ENCODE results near the gene ANO1.

The ANO1 gene

DNA sequence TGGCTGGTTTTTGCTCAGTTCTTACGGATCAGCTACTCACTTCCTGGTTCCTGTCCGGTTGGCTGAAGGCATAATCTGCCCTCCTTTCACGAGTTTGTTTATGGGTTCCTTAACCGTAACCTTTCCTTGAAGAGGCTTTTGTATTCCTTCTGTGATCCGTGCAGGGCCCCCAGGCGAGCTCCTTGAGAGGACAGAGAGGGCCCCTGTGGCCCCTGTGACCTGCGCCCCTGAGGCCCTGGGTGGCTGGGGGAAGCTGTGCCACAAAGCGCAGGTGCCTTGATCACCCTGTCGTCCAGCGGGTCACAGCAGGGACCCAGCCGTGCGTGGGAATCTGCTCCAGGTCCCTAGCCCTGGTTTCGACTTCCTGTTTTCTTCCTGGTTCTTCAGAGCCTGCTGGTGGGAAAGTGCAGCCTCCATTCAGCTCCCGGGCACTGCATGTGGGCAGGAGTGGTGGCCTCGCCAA, 97.2 kb downstream of the ANO1 start:
- Histone ChIP-seq H3K4me1 (ENCODE audit: control insufficient read depth, insufficient read depth, low read depth, low read length) (peaks cover 2% of the 10 kb centered on the region), H3K23ac (ENCODE audit: low read length in 2 of 2) (no peak overlapping the region), H3K14ac (ENCODE audit: low read length in 2 of 2) (no peak overlapping the region), H3K27ac (ENCODE audit: low read length, poor library complexity, severe bottlenecking) (no peak overlapping the region), H4K8ac (ENCODE audit: low read length) (no peak overlapping the region), H3K9ac (ENCODE audit: low read length) (no peak overlapping the region), H3K4ac (ENCODE audit: low read depth in 1 of 2, low read length in 2 of 2) (no peak overlapping the region), H3K18ac (ENCODE audit: low read depth in 1 of 2, low read length in 2 of 2) (no peak overlapping the region), H3K4me3 (ENCODE audit: insufficient read depth in 1 of 2, low read depth in 1 of 2, low read length in 2 of 2) (no peak overlapping the region), H3K27me3 (ENCODE audit: control insufficient read depth in 1 of 2, insufficient read depth in 1 of 2, low read length in 2 of 2) (peaks cover 28 to 50% of the 10 kb centered on the region in 2 experiments), H3K4me2 (ENCODE audit: low read length, poor library complexity, severe bottlenecking) (no peak overlapping the region), H2BK12ac (ENCODE audit: low read length in 2 of 2) (no peak overlapping the region), H3K9me3 (ENCODE audit: control insufficient read depth, low read length) (no peaks in the 10 kb centered on the region), H2BK15ac (ENCODE audit: low read depth, poor library complexity, severe bottlenecking) (no peak overlapping the region), H3K79me1 (replicated peaks; ENCODE audit: low read length, poor library complexity, severe bottlenecking) (no peaks in the 10 kb centered on the region), H2AK5ac (ENCODE audit: low read length, severe bottlenecking) (no peak overlapping the region), H2AFZ (ENCODE audit: low read depth, low read length) (no peak overlapping the region), H2BK120ac (ENCODE audit: low read depth, low read length) (no peak overlapping the region), H2BK5ac (ENCODE audit: low read depth, low read length, poor library complexity, severe bottlenecking) (no peak overlapping the region), H3K36me3 (ENCODE audit: control insufficient read depth in 1 of 2, insufficient read depth in 2 of 2, low read depth in 1 of 2, low read length in 2 of 2) (no peaks in the 10 kb centered on the region), H4K91ac (ENCODE audit: low read length) (no peak overlapping the region)
- 73% methylated on average over 14 of the region's 15 CpGs for WGBS
- no peak for DNase-seq

DNA sequence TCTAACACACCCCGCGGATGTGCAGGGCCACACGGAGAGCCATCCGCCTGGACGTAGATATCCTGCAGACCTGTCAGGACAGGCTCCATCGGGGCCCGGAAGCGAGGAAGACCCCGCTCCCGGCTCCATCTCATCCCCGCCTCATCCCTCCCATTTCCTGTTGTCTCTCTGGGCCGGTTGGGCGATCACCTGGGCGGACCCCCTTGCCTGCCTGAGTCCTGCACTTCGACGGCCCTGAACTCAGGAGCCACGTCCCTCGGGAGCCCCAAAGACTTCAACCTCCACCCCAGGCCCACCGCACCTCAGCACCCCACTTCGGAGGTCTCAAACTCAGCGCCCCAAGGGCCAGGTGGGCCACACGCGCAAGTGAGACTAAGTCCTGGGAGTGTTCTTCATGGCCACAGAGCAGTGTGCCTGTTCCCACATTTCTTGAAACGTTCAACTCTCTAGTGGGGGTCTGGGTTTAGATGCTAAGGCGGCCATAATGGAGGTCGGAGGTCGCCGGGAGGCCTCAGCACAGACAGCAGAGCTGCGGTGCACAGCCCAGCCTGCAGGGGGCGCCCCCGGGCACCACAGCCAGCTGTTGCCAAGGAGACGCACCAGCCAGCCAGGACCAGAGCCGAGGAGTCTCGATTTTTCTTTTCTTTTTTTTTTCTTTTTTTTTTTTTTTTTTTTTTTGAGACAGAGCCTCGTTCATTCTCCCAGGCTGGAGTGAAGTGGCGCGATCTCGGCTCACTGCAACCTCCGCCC, 99.0 kb downstream of the ANO1 start:
- H3K27me3 ChIP-seq (ENCODE audit: control insufficient read depth in 1 of 2, insufficient read depth in 1 of 2, low read length in 2 of 2) = peaks cover 26 to 50% of the 10 kb centered on the region in 2 experiments
- no peak overlapping the region for H3K4me3 ChIP-seq (ENCODE audit: insufficient read depth in 1 of 2, low read depth in 1 of 2, low read length in 2 of 2)
- H2BK120ac ChIP-seq (ENCODE audit: low read depth, low read length) = no peak overlapping the region
- no peak overlapping the region for H3K9ac ChIP-seq (ENCODE audit: low read length)
- no peak overlapping the region for H3K14ac ChIP-seq (ENCODE audit: low read length in 2 of 2)
- no peak overlapping the region for H2BK15ac ChIP-seq (ENCODE audit: low read depth, poor library complexity, severe bottlenecking)
- H2BK5ac ChIP-seq (ENCODE audit: low read depth, low read length, poor library complexity, severe bottlenecking) = no peak overlapping the region
- H3K36me3 ChIP-seq (ENCODE audit: control insufficient read depth in 1 of 2, insufficient read depth in 2 of 2, low read depth in 1 of 2, low read length in 2 of 2) = no peaks in the 10 kb centered on the region
- H4K91ac ChIP-seq (ENCODE audit: low read length) = no peak overlapping the region
- no peak overlapping the region for H3K4me2 ChIP-seq (ENCODE audit: low read length, poor library complexity, severe bottlenecking)
- 87% methylated on average over 38 of the region's 39 CpGs for WGBS
- H3K4me1 ChIP-seq (ENCODE audit: control insufficient read depth, insufficient read depth, low read depth, low read length) = peaks cover 2% of the 10 kb centered on the region
- H4K8ac ChIP-seq (ENCODE audit: low read length) = no peak overlapping the region
- no peak overlapping the region for H3K27ac ChIP-seq (ENCODE audit: low read length, poor library complexity, severe bottlenecking)
- no peak overlapping the region for H3K23ac ChIP-seq (ENCODE audit: low read length in 2 of 2)
- H3K9me3 ChIP-seq (ENCODE audit: control insufficient read depth, low read length) = no peaks in the 10 kb centered on the region
- H2BK12ac ChIP-seq (ENCODE audit: low read length in 2 of 2) = no peak overlapping the region
- H2AK5ac ChIP-seq (ENCODE audit: low read length, severe bottlenecking) = no peak overlapping the region
- no peaks in the 10 kb centered on the region for H3K79me1 ChIP-seq (replicated peaks; ENCODE audit: low read length, poor library complexity, severe bottlenecking)
- H3K4ac ChIP-seq (ENCODE audit: low read depth in 1 of 2, low read length in 2 of 2) = no peak overlapping the region
- peak; percentile 25 for DNase-seq
- no peak overlapping the region for H3K18ac ChIP-seq (ENCODE audit: low read depth in 1 of 2, low read length in 2 of 2)
- H2AFZ ChIP-seq (ENCODE audit: low read depth, low read length) = no peak overlapping the region

DNA sequence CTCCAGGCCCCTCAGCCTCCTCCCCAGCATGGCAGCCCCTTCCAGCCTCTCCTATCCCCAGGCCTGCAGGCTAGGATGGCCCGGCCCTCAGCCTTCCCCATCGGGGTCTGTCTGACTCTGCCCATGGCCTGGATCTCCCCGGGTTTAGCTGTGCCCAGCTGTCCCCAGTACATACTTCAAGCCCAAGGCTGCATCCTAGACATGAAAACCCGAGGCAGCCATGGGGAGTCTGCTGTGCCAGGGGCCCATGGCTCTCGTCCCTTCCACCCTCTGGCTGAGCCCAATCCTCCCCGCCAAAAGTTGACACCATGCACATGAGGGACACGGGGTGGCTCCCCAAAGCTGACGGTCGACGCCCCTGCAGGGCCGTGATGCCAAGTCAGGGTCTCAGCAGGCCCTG, 102.8 kb downstream of the ANO1 start:
- no peak overlapping the region for H2BK12ac ChIP-seq (ENCODE audit: low read length in 2 of 2)
- no peaks in the 10 kb centered on the region for H3K79me1 ChIP-seq (replicated peaks; ENCODE audit: low read length, poor library complexity, severe bottlenecking)
- no peak overlapping the region for H3K4me2 ChIP-seq (ENCODE audit: low read length, poor library complexity, severe bottlenecking)
- H2BK120ac ChIP-seq (ENCODE audit: low read depth, low read length) = no peak overlapping the region
- H2BK15ac ChIP-seq (ENCODE audit: low read depth, poor library complexity, severe bottlenecking) = no peak overlapping the region
- no peak overlapping the region for H3K27ac ChIP-seq (ENCODE audit: low read length, poor library complexity, severe bottlenecking)
- no peak overlapping the region for H4K91ac ChIP-seq (ENCODE audit: low read length)
- H3K4me3 ChIP-seq (ENCODE audit: insufficient read depth in 1 of 2, low read depth in 1 of 2, low read length in 2 of 2) = no peak overlapping the region
- H2BK5ac ChIP-seq (ENCODE audit: low read depth, low read length, poor library complexity, severe bottlenecking) = no peak overlapping the region
- H3K18ac ChIP-seq (ENCODE audit: low read depth in 1 of 2, low read length in 2 of 2) = no peak overlapping the region
- 85% methylated on average over 11 of the region's 11 CpGs for WGBS
- H2AFZ ChIP-seq (ENCODE audit: low read depth, low read length) = no peak overlapping the region
- H3K9me3 ChIP-seq (ENCODE audit: control insufficient read depth, low read length) = no peaks in the 10 kb centered on the region
- peaks cover 2% of the 10 kb centered on the region for H3K4me1 ChIP-seq (ENCODE audit: control insufficient read depth, insufficient read depth, low read depth, low read length)
- H3K36me3 ChIP-seq (ENCODE audit: control insufficient read depth in 1 of 2, insufficient read depth in 2 of 2, low read depth in 1 of 2, low read length in 2 of 2) = no peaks in the 10 kb centered on the region
- no peak overlapping the region for H3K9ac ChIP-seq (ENCODE audit: low read length)
- H2AK5ac ChIP-seq (ENCODE audit: low read length, severe bottlenecking) = no peak overlapping the region
- peaks cover 41 to 76% of the 10 kb centered on the region in 2 experiments for H3K27me3 ChIP-seq (ENCODE audit: control insufficient read depth in 1 of 2, insufficient read depth in 1 of 2, low read length in 2 of 2)
- H3K4ac ChIP-seq (ENCODE audit: low read depth in 1 of 2, low read length in 2 of 2) = no peak overlapping the region
- H4K8ac ChIP-seq (ENCODE audit: low read length) = no peak overlapping the region
- DNase-seq = no peak
- no peak overlapping the region for H3K23ac ChIP-seq (ENCODE audit: low read length in 2 of 2)
- H3K14ac ChIP-seq (ENCODE audit: low read length in 2 of 2) = peak overlapping the region in 1 of 2 experiments; percentile 3

DNA sequence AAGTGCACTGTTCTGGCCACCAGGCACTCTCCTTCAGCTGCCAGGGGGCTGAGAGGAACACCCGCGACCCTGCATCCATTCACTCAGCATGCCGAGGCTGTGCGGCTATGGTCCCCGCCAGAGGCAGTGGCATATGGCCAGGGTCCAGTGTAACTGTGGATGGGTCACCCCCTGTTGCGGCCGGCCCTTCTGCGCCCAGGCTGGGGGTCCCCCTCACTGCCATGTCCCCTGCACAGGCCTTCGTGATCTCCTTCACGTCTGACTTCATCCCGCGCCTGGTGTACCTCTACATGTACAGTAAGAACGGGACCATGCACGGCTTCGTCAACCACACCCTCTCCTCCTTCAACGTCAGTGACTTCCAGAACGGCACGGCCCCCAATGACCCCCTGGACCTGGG, 104.1 kb downstream of the ANO1 start:
- Histone ChIP-seq H2AFZ (ENCODE audit: low read depth, low read length) (no peak overlapping the region), H3K79me1 (replicated peaks; ENCODE audit: low read length, poor library complexity, severe bottlenecking) (no peaks in the 10 kb centered on the region), H2AK5ac (ENCODE audit: low read length, severe bottlenecking) (no peak overlapping the region), H3K18ac (ENCODE audit: low read depth in 1 of 2, low read length in 2 of 2) (no peak overlapping the region), H3K4me3 (ENCODE audit: insufficient read depth in 1 of 2, low read depth in 1 of 2, low read length in 2 of 2) (no peak overlapping the region), H3K14ac (ENCODE audit: low read length in 2 of 2) (peak overlapping the region in 1 of 2 experiments; percentile 71), H3K27ac (ENCODE audit: low read length, poor library complexity, severe bottlenecking) (no peak overlapping the region), H3K36me3 (ENCODE audit: control insufficient read depth in 1 of 2, insufficient read depth in 2 of 2, low read depth in 1 of 2, low read length in 2 of 2) (no peaks in the 10 kb centered on the region), H3K23ac (ENCODE audit: low read length in 2 of 2) (peak overlapping the region in 1 of 2 experiments; percentile 42), H2BK12ac (ENCODE audit: low read length in 2 of 2) (no peak overlapping the region), H3K4ac (ENCODE audit: low read depth in 1 of 2, low read length in 2 of 2) (no peak overlapping the region), H3K9ac (ENCODE audit: low read length) (no peak overlapping the region), H3K9me3 (ENCODE audit: control insufficient read depth, low read length) (no peaks in the 10 kb centered on the region), H4K8ac (ENCODE audit: low read length) (no peak overlapping the region), H2BK15ac (ENCODE audit: low read depth, poor library complexity, severe bottlenecking) (no peak overlapping the region), H2BK120ac (ENCODE audit: low read depth, low read length) (no peak overlapping the region), H3K27me3 (ENCODE audit: control insufficient read depth in 1 of 2, insufficient read depth in 1 of 2, low read length in 2 of 2) (peaks cover 51 to 88% of the 10 kb centered on the region in 2 experiments), H2BK5ac (ENCODE audit: low read depth, low read length, poor library complexity, severe bottlenecking) (no peak overlapping the region), H3K4me1 (ENCODE audit: control insufficient read depth, insufficient read depth, low read depth, low read length) (no peaks in the 10 kb centered on the region), H4K91ac (ENCODE audit: low read length) (no peak overlapping the region), H3K4me2 (ENCODE audit: low read length, poor library complexity, severe bottlenecking) (no peak overlapping the region)
- DNase-seq = no peak
- 91% methylated on average over 18 of the region's 18 CpGs for WGBS

Measured in mesenchymal stem cell (in vitro differentiated cells and primary cell).